Measurements from ENCODE around the gene ESM1.

- no peak for TF ChIP-seq EZH2 (IDR thresholded peaks at IDR 0.05; ENCODE audit: borderline replicate concordance, insufficient read depth, low read length, poor library complexity, severe bottlenecking)
- no peak for TF ChIP-seq CTCF (IDR thresholded peaks at IDR 0.05; ENCODE audit: poor library complexity, severe bottlenecking)
- TF ChIP-seq, protein P1, sequence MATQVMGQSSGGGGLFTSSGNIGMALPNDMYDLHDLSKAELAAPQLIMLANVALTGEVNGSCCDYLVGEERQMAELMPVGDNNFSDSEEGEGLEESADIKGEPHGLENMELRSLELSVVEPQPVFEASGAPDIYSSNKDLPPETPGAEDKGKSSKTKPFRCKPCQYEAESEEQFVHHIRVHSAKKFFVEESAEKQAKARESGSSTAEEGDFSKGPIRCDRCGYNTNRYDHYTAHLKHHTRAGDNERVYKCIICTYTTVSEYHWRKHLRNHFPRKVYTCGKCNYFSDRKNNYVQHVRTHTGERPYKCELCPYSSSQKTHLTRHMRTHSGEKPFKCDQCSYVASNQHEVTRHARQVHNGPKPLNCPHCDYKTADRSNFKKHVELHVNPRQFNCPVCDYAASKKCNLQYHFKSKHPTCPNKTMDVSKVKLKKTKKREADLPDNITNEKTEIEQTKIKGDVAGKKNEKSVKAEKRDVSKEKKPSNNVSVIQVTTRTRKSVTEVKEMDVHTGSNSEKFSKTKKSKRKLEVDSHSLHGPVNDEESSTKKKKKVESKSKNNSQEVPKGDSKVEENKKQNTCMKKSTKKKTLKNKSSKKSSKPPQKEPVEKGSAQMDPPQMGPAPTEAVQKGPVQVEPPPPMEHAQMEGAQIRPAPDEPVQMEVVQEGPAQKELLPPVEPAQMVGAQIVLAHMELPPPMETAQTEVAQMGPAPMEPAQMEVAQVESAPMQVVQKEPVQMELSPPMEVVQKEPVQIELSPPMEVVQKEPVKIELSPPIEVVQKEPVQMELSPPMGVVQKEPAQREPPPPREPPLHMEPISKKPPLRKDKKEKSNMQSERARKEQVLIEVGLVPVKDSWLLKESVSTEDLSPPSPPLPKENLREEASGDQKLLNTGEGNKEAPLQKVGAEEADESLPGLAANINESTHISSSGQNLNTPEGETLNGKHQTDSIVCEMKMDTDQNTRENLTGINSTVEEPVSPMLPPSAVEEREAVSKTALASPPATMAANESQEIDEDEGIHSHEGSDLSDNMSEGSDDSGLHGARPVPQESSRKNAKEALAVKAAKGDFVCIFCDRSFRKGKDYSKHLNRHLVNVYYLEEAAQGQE (IDR thresholded peaks at IDR 0.05; ENCODE audit: borderline replicate concordance), result no peak
- TF ChIP-seq POLR2AphosphoS5 (IDR thresholded peaks at IDR 0.05), result no peak
- no peak for TF ChIP-seq TAF1 (IDR thresholded peaks at IDR 0.05; ENCODE audit: low read depth)
- TF ChIP-seq EP300 (conservative IDR thresholded peaks at IDR 0.05; ENCODE audit: poor library complexity, severe bottlenecking), result no peak
- no peak for TF ChIP-seq RAD21 (conservative IDR thresholded peaks at IDR 0.05)
Observed at GRCh38 chr5:54995168-54995567, 9.8 kb upstream of the ESM1 start.
